ENCODE data around the gene PLEKHA5.

Gene PLEKHA5

DNA sequence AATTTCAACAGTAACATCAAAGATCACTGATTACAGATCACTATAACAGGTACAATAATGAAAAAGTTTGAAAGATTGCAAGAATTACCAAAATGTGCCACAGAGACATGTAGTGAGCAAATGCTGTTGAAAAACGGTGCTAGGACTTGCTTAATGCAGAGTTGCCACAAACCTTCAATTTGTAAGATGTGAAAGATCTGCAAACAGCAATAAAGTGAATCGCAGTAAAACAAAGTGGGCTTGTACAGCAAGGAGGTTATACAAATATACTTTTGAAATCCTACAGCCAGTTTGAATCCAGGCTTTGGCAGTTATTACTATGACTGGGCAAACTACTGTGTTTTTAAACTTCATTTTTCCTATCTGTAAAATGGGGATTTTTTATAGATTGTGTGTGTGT lies 1.0 kb upstream of the PLEKHA5 start:
- Histone ChIP-seq H4K8ac (ENCODE audit: low read length) (no peak overlapping the region), H3K9me3 (ENCODE audit: control insufficient read depth, low read length) (peaks cover 21% of the 10 kb centered on the region), H2BK12ac (ENCODE audit: low read length in 2 of 2) (no peak overlapping the region), H3K27me3 (ENCODE audit: control insufficient read depth in 1 of 2, insufficient read depth in 1 of 2, low read length in 2 of 2) (no peaks in the 10 kb centered on the region), H3K23ac (ENCODE audit: low read length in 2 of 2) (no peak overlapping the region), H3K14ac (ENCODE audit: low read length in 2 of 2) (no peak overlapping the region), H2AK5ac (ENCODE audit: low read length, severe bottlenecking) (no peak overlapping the region), H3K4ac (ENCODE audit: low read depth in 1 of 2, low read length in 2 of 2) (no peak overlapping the region), H3K4me1 (ENCODE audit: control insufficient read depth, insufficient read depth, low read depth, low read length) (no peaks in the 10 kb centered on the region), H2AFZ (ENCODE audit: low read depth, low read length) (no peak overlapping the region), H3K4me3 (ENCODE audit: insufficient read depth in 1 of 2, low read depth in 1 of 2, low read length in 2 of 2) (no peak overlapping the region), H2BK120ac (ENCODE audit: low read depth, low read length) (no peak overlapping the region), H3K79me1 (replicated peaks; ENCODE audit: low read length, poor library complexity, severe bottlenecking) (no peaks in the 10 kb centered on the region), H2BK15ac (ENCODE audit: low read depth, poor library complexity, severe bottlenecking) (no peak overlapping the region), H3K18ac (ENCODE audit: low read depth in 1 of 2, low read length in 2 of 2) (no peak overlapping the region), H3K36me3 (ENCODE audit: control insufficient read depth in 1 of 2, insufficient read depth in 2 of 2, low read depth in 1 of 2, low read length in 2 of 2) (peaks cover 0 to 2% of the 10 kb centered on the region in 2 experiments), H3K4me2 (ENCODE audit: low read length, poor library complexity, severe bottlenecking) (no peak overlapping the region), H3K27ac (ENCODE audit: low read length, poor library complexity, severe bottlenecking) (no peak overlapping the region), H3K9ac (ENCODE audit: low read length) (no peak overlapping the region), H4K91ac (ENCODE audit: low read length) (no peak overlapping the region), H2BK5ac (ENCODE audit: low read depth, low read length, poor library complexity, severe bottlenecking) (no peak overlapping the region)
- DNase-seq, result no peak
- WGBS, result 100% methylated on average over 2 of the region's 2 CpGs

GRCh38 chr12:19129122-19129485 lies 429 bp upstream of the PLEKHA5 start:
- H4K91ac ChIP-seq (ENCODE audit: low read length), result no peak overlapping the region
- no peaks in the 10 kb centered on the region for H3K4me1 ChIP-seq (ENCODE audit: control insufficient read depth, insufficient read depth, low read depth, low read length)
- H3K4me2 ChIP-seq (ENCODE audit: low read length, poor library complexity, severe bottlenecking), result peak overlapping the region; percentile 7
- no peak overlapping the region for H4K8ac ChIP-seq (ENCODE audit: low read length)
- no peak overlapping the region for H2BK12ac ChIP-seq (ENCODE audit: low read length in 2 of 2)
- peak overlapping the region in 1 of 2 experiments; percentile 61 for H3K18ac ChIP-seq (ENCODE audit: low read depth in 1 of 2, low read length in 2 of 2)
- no peak overlapping the region for H2BK5ac ChIP-seq (ENCODE audit: low read depth, low read length, poor library complexity, severe bottlenecking)
- peak overlapping the region in 1 of 2 experiments; percentile 65 for H3K4me3 ChIP-seq (ENCODE audit: insufficient read depth in 1 of 2, low read depth in 1 of 2, low read length in 2 of 2)
- 8% methylated on average over 10 of the region's 12 CpGs for WGBS
- no peak overlapping the region for H2AFZ ChIP-seq (ENCODE audit: low read depth, low read length)
- H3K79me1 ChIP-seq (replicated peaks; ENCODE audit: low read length, poor library complexity, severe bottlenecking), result no peaks in the 10 kb centered on the region
- H3K9me3 ChIP-seq (ENCODE audit: control insufficient read depth, low read length), result peaks cover 21% of the 10 kb centered on the region
- no peak overlapping the region for H3K23ac ChIP-seq (ENCODE audit: low read length in 2 of 2)
- H2BK120ac ChIP-seq (ENCODE audit: low read depth, low read length), result no peak overlapping the region
- H3K27me3 ChIP-seq (ENCODE audit: control insufficient read depth in 1 of 2, insufficient read depth in 1 of 2, low read length in 2 of 2), result no peaks in the 10 kb centered on the region
- H3K4ac ChIP-seq (ENCODE audit: low read depth in 1 of 2, low read length in 2 of 2), result no peak overlapping the region
- peak; percentile 54 for DNase-seq
- no peak overlapping the region for H2AK5ac ChIP-seq (ENCODE audit: low read length, severe bottlenecking)
- peak overlapping the region; percentile 93 for H3K27ac ChIP-seq (ENCODE audit: low read length, poor library complexity, severe bottlenecking)
- peak overlapping the region; percentile 87 for H3K9ac ChIP-seq (ENCODE audit: low read length)
- H3K36me3 ChIP-seq (ENCODE audit: control insufficient read depth in 1 of 2, insufficient read depth in 2 of 2, low read depth in 1 of 2, low read length in 2 of 2), result peaks cover 0 to 8% of the 10 kb centered on the region in 2 experiments
- H2BK15ac ChIP-seq (ENCODE audit: low read depth, poor library complexity, severe bottlenecking), result peak overlapping the region; percentile 48
- no peak overlapping the region for H3K14ac ChIP-seq (ENCODE audit: low read length in 2 of 2)

GRCh38 chr12:19130224-19131024 lies 891 bp downstream of the PLEKHA5 start:
- Histone ChIP-seq H4K8ac (ENCODE audit: low read length) (peak overlapping the region; percentile 78), H3K23ac (ENCODE audit: low read length in 2 of 2) (peak overlapping the region; percentile 65 to 91), H3K18ac (ENCODE audit: low read depth in 1 of 2, low read length in 2 of 2) (peak overlapping the region; percentile 74 to 100), H4K91ac (ENCODE audit: low read length) (peak overlapping the region; percentile 88), H3K9me3 (ENCODE audit: control insufficient read depth, low read length) (peaks cover 21% of the 10 kb centered on the region), H3K4me2 (ENCODE audit: low read length, poor library complexity, severe bottlenecking) (peak overlapping the region; percentile 95), H2AFZ (ENCODE audit: low read depth, low read length) (no peak overlapping the region), H3K9ac (ENCODE audit: low read length) (peak overlapping the region; percentile 92), H3K4me3 (ENCODE audit: insufficient read depth in 1 of 2, low read depth in 1 of 2, low read length in 2 of 2) (peak overlapping the region; percentile 93 to 99), H3K27me3 (ENCODE audit: control insufficient read depth in 1 of 2, insufficient read depth in 1 of 2, low read length in 2 of 2) (no peaks in the 10 kb centered on the region), H2BK5ac (ENCODE audit: low read depth, low read length, poor library complexity, severe bottlenecking) (peak overlapping the region; percentile 81), H2BK12ac (ENCODE audit: low read length in 2 of 2) (peak overlapping the region; percentile 94 to 96), H2AK5ac (ENCODE audit: low read length, severe bottlenecking) (peak overlapping the region; percentile 61), H3K4ac (ENCODE audit: low read depth in 1 of 2, low read length in 2 of 2) (peak overlapping the region; percentile 84 to 88), H3K36me3 (ENCODE audit: control insufficient read depth in 1 of 2, insufficient read depth in 2 of 2, low read depth in 1 of 2, low read length in 2 of 2) (peaks cover 0 to 8% of the 10 kb centered on the region in 2 experiments), H3K14ac (ENCODE audit: low read length in 2 of 2) (peak overlapping the region; percentile 25 to 93), H3K79me1 (replicated peaks; ENCODE audit: low read length, poor library complexity, severe bottlenecking) (no peaks in the 10 kb centered on the region), H3K27ac (ENCODE audit: low read length, poor library complexity, severe bottlenecking) (peak overlapping the region; percentile 86), H3K4me1 (ENCODE audit: control insufficient read depth, insufficient read depth, low read depth, low read length) (no peaks in the 10 kb centered on the region), H2BK15ac (ENCODE audit: low read depth, poor library complexity, severe bottlenecking) (peak overlapping the region; percentile 84), H2BK120ac (ENCODE audit: low read depth, low read length) (peak overlapping the region; percentile 71)
- DNase-seq, result no peak
- under 1% methylated on average over 38 of the region's 61 CpGs for WGBS

DNA sequence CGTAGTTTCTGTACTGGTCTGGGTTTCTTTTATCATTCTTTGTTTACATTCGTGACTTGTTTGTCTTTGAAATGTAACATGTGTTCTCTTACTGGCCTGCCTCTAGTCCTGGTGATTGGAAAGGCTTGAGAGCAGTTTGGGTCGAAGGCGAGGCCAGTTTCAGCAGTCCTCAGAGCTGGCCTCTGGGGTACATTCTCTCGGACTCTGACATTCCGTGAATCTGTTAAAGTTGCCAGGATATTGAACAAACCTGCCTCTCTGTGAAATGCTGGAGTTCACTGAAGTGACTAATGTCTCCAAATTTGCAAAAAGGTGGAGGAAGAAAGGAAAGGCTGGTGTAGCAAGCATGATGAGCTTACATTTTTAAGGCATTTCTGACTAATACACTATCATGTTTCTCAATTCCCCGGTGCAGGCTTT lies 1.5 kb downstream of the PLEKHA5 start:
- Histone ChIP-seq H2BK5ac (ENCODE audit: low read depth, low read length, poor library complexity, severe bottlenecking) (no peak overlapping the region), H3K18ac (ENCODE audit: low read depth in 1 of 2, low read length in 2 of 2) (peak overlapping the region; percentile 74 to 100), H3K79me1 (replicated peaks; ENCODE audit: low read length, poor library complexity, severe bottlenecking) (peaks cover 3% of the 10 kb centered on the region), H2BK15ac (ENCODE audit: low read depth, poor library complexity, severe bottlenecking) (no peak overlapping the region), H3K36me3 (ENCODE audit: control insufficient read depth in 1 of 2, insufficient read depth in 2 of 2, low read depth in 1 of 2, low read length in 2 of 2) (peaks cover 0 to 11% of the 10 kb centered on the region in 2 experiments), H4K8ac (ENCODE audit: low read length) (no peak overlapping the region), H4K91ac (ENCODE audit: low read length) (peak overlapping the region; percentile 15), H3K4me2 (ENCODE audit: low read length, poor library complexity, severe bottlenecking) (peak overlapping the region; percentile 95), H3K27ac (ENCODE audit: low read length, poor library complexity, severe bottlenecking) (peak overlapping the region; percentile 86), H3K4me1 (ENCODE audit: control insufficient read depth, insufficient read depth, low read depth, low read length) (no peaks in the 10 kb centered on the region), H3K4me3 (ENCODE audit: insufficient read depth in 1 of 2, low read depth in 1 of 2, low read length in 2 of 2) (peak overlapping the region; percentile 93 to 99), H3K9me3 (ENCODE audit: control insufficient read depth, low read length) (peaks cover 21% of the 10 kb centered on the region), H3K14ac (ENCODE audit: low read length in 2 of 2) (no peak overlapping the region), H3K9ac (ENCODE audit: low read length) (peak overlapping the region; percentile 92), H2BK12ac (ENCODE audit: low read length in 2 of 2) (no peak overlapping the region), H2AK5ac (ENCODE audit: low read length, severe bottlenecking) (no peak overlapping the region), H3K27me3 (ENCODE audit: control insufficient read depth in 1 of 2, insufficient read depth in 1 of 2, low read length in 2 of 2) (no peaks in the 10 kb centered on the region), H2AFZ (ENCODE audit: low read depth, low read length) (no peak overlapping the region), H3K23ac (ENCODE audit: low read length in 2 of 2) (no peak overlapping the region), H3K4ac (ENCODE audit: low read depth in 1 of 2, low read length in 2 of 2) (no peak overlapping the region), H2BK120ac (ENCODE audit: low read depth, low read length) (no peak overlapping the region)
- 0% methylated on average over 6 of the region's 7 CpGs for WGBS
- peak; percentile 88 for DNase-seq

Measured in mesenchymal stem cell (in vitro differentiated cells and primary cell).